Activated T-helper 2 cell treated with anti-CD3 and anti-CD28 coated beads, Interferon-gamma antibody, Interleukin-2, Interleukin-4, amounts not matched to agents 10 μg/mL and 5 μg/mL and 100 μg/mL, durations not matched to agents 14 hours and 24 hours and 36 hours (primary cell): ENCODE measurements around the gene NTRK3. TPM values are rescaled to one million over a fixed set of nuclear protein-coding genes. Genes with fewer than 3 reads are reported as not detected.

ENCODE experiments used
- DNase-seq: peaks from one replicate; pipeline ENCODE4 v3.0.0; 2021; ENCODE audit warnings: low spot score
- H3K27ac Mint-ChIP-seq: one replicate; pipeline ENCODE4 v1.8.0; 2021; ENCODE audit warnings: mixed read lengths
- H3K27me3 Mint-ChIP-seq: one replicate; pipeline ENCODE4 v1.8.0; 2021; ENCODE audit warnings: low read depth, mixed read lengths
- H3K36me3 Mint-ChIP-seq: one replicate; pipeline ENCODE4 v1.8.0; 2021; ENCODE audit warnings: low read depth, mixed read lengths
- H3K4me1 Mint-ChIP-seq: one replicate; pipeline ENCODE4 v1.8.0; 2021; ENCODE audit warnings: low read depth, mixed read lengths
- H3K4me3 Mint-ChIP-seq: one replicate; pipeline ENCODE4 v1.8.0; 2021; ENCODE audit warnings: low read depth, mild to moderate bottlenecking, moderate library complexity, mixed read lengths
- H3K9me3 Mint-ChIP-seq: one replicate; pipeline ENCODE4 v1.8.0; 2021; ENCODE audit warnings: mixed read lengths
- intact Hi-C: fragments of 100-400 bp; cut with micrococcal nuclease; formaldehyde crosslinking; loops from one replicate; pipeline ENCODE4 v1.15.1; 2023
- total RNA-seq: library from RNA; stranded (reverse); gene quantifications from 2 replicates; pipeline ENCODE4 v1.2.3, GENCODE V29; 2022

NTRK3 gene
- total RNA-seq, 1 donor from 2014 or later: 0.73 TPM

DNA sequence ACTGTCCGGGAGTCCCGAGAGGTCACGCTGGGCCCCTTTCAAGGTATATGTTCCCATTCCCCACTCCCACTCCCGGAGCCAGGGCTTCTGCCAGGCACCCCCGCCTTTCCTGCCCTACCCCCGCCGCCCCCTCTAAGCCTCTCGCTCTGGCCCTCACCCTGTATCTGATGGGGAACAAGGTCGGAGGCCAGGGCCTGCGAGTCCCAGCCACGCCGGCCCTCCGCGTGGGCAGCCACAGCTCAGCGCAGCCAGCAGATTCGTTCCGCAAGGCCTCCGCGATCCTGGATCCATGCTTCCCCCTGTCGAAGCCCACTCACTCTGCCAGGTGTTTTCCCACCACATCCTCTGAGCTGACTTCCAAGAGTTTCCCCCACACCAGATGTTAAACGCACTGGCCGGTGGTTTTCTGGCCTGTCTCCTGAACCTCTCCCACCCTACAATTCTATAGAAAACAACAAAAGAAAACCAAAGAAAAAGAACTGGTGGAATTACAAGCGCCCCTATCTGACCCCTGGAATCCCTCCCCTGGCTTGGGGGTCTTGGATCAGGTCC is 303.7 kb downstream of the NTRK3 start:
- Mint-ChIP-seq H3K27ac (no peak overlapping the region), H3K4me3 (no peak overlapping the region), H3K4me1 (no peaks in the 10 kb centered on the region), H3K9me3 (no peaks in the 10 kb centered on the region), H3K36me3 (no peaks in the 10 kb centered on the region), H3K27me3 (no peaks in the 10 kb centered on the region)
- DNase-seq: no peak
- intact Hi-C loops: no loop called here

DNA sequence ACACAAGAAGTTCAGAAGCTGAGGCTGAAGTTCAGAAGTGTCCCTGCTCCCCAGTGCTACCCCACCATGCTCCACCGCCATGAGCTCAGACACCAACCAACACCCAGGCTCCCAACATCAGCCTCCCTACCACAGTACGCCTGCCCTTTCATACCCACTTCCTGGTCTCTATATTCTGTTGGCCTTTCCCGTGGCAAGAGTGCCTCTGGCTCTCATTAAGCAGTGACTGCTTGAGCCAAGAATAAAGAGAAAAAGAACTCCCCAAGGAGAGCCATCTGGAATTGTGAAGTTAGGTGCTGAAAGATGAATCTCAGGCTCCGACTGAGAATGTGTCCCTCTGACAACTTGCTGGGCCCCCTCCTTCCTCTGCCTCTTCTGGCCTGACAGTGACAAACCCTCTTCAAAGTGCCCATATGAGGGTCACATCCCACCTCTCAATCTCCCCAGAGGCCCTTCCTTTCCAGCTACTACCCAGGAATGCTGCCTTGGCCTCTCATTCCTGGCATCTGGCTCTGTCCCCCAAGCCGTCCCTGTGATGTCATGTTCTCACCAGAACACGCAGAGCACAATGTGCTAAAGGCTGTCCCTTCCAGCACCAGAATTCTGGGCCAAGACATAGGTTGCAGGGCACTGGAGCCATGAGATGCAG is 306.8 kb downstream of the NTRK3 start:
- Mint-ChIP-seq H3K27me3 (no peaks in the 10 kb centered on the region), H3K4me3 (no peak overlapping the region), H3K4me1 (no peaks in the 10 kb centered on the region), H3K36me3 (no peaks in the 10 kb centered on the region), H3K27ac (no peak overlapping the region), H3K9me3 (no peaks in the 10 kb centered on the region)
- intact Hi-C loops: no loop called here
- no peak for DNase-seq

DNA sequence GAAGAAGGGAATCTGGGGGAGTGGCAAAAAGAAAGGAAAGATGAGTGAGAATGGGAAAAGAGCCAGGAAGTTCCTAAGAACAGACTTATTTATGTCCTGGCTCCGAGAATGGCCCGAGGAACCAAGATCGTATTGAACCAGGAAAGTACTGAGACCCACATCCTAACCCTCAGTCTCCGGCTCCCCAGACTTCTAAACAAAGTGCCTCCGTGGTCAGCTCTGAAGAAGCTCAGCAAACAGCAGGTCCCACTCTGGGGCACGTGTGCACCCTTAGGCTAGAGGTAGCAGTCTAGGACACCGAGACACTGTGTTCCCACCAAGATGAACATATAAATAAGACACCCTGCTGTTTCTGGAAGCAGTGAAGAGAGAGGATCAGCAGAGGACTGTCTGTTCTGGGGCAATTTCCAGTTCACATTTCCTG is 307.4 kb downstream of the NTRK3 start:
- Mint-ChIP-seq H3K27me3 (no peaks in the 10 kb centered on the region), H3K36me3 (no peaks in the 10 kb centered on the region), H3K9me3 (no peaks in the 10 kb centered on the region), H3K4me3 (no peak overlapping the region), H3K4me1 (no peaks in the 10 kb centered on the region), H3K27ac (no peak overlapping the region)
- intact Hi-C loops: no loop called here
- no peak for DNase-seq

DNA sequence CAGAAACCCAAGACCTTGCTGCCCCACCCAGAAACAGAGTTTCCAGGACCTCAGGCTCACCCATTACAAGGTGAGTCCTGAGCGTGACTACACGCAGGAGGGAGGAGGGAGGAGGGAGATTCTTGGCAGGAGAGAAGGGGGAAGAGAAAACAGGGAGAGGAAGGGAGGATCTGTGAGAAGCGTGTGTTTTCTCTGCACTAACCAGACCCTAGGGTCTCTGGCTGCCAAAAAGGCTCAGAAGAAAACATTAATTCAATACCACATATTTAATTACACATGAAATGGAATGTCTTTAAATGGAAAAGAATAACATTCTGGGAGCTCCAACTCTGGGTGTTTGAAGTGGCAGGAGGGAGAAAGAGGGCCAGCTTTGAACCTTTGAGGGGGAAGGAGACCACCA is 309.0 kb downstream of the NTRK3 start:
- Mint-ChIP-seq H3K27me3 (no peaks in the 10 kb centered on the region), H3K36me3 (no peaks in the 10 kb centered on the region), H3K9me3 (no peaks in the 10 kb centered on the region)

DNA sequence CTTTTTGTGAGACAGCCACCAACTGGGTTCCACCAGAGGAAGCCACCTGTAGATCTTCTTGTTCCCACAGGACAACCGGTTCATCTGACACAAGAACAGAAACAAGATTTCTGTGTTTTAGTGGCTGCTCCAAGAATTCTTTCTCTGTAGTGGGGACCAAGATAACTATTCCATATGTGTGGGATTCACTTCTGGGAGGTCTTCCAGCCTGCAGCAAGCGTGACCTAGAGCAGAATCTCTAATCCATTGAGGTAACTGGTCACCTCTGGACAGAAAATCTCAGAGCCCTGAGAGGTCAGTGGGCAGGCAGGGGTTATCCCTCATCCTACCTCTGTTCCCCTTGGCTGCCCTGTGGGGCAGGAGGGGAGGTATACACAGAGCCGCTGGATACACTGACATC is 311.3 kb downstream of the NTRK3 start:
- Mint-ChIP-seq H3K36me3 (no peaks in the 10 kb centered on the region), H3K4me1 (no peaks in the 10 kb centered on the region), H3K27me3 (no peaks in the 10 kb centered on the region), H3K4me3 (no peak overlapping the region), H3K27ac (no peak overlapping the region), H3K9me3 (no peaks in the 10 kb centered on the region)
- intact Hi-C loops: no loop called here
- DNase-seq: no peak

More for the DNA sequence above, 309.0 kb downstream of the NTRK3 start:
- no peak for DNase-seq
- Mint-ChIP-seq H3K4me3 (no peak overlapping the region), H3K4me1 (no peaks in the 10 kb centered on the region), H3K27ac (no peak overlapping the region)
- intact Hi-C loops: no loop called here

DNA sequence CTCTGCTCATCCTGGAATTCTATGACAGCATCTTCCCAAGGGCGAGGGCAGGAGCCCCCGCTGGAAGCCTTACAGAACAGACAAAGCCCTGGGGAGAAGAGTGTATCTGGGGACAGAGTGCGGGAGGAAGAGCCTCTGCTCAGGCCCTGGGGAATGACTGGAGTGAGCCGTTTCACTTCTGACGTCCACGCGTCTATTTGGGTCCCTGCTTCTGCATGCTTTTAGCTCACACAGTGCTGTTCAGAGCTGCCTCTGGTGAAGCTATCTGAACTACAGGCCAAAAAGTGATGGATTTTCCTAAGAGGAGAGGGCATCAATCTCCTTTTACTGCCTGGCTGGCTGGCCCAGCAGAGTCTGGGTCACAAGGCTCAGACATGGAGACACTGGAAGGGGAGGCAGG is 311.8 kb downstream of the NTRK3 start:
- Mint-ChIP-seq H3K4me1 (no peaks in the 10 kb centered on the region), H3K9me3 (no peaks in the 10 kb centered on the region), H3K36me3 (no peaks in the 10 kb centered on the region), H3K27ac (no peak overlapping the region), H3K4me3 (no peak overlapping the region), H3K27me3 (no peaks in the 10 kb centered on the region)
- intact Hi-C loops: no loop called here
- no peak for DNase-seq

DNA sequence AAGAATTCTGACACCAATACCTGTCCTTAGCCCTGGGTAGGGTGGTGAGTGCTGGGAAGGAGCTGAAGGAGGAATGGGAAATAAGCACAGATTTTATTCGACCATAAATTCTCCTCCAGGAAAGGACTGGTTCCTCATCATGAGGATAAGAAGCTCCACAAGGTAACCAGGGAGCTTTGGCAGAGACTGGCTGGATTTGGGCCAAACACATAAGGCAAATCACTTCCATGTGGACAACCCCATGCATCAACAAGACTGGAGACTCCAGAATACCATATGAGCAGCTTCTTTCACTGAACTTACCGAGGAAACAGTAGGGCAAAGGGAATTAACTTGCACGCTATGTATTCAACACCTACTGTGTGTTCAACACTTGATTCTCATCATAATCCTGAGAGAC is 312.5 kb downstream of the NTRK3 start:
- Mint-ChIP-seq H3K4me3 (no peak overlapping the region), H3K9me3 (no peaks in the 10 kb centered on the region), H3K27ac (no peak overlapping the region), H3K4me1 (no peaks in the 10 kb centered on the region), H3K27me3 (no peaks in the 10 kb centered on the region), H3K36me3 (no peaks in the 10 kb centered on the region)
- no peak for DNase-seq
- intact Hi-C loops: no loop called here

DNA sequence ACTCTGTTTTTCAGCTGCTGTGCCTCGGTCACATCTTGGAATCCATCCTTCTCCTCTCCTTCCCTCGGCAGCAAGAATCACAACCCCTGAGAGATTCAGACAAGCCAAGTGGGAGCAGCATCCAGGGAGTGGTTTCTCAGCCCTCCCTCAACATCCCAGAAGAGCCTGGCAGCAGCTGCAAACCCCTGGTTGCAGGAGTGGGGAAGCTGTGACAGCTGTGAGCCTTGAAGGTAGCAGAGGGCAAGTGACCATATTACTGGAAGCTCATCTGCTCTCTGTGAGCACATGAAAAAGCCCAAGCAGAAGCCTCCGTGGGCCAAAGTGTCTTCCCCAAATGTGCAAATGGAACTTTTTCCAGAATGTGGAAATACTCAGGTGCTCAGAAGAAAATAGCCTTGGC is 312.9 kb downstream of the NTRK3 start:
- no peaks in the 10 kb centered on the region for H3K9me3 Mint-ChIP-seq
- no peak overlapping the region for H3K27ac Mint-ChIP-seq
- no peak overlapping the region for H3K4me3 Mint-ChIP-seq
- H3K4me1 Mint-ChIP-seq: no peaks in the 10 kb centered on the region
- intact Hi-C loops: no loop called here
- no peak for DNase-seq
- H3K27me3 Mint-ChIP-seq: no peaks in the 10 kb centered on the region
- H3K36me3 Mint-ChIP-seq: no peaks in the 10 kb centered on the region

DNA sequence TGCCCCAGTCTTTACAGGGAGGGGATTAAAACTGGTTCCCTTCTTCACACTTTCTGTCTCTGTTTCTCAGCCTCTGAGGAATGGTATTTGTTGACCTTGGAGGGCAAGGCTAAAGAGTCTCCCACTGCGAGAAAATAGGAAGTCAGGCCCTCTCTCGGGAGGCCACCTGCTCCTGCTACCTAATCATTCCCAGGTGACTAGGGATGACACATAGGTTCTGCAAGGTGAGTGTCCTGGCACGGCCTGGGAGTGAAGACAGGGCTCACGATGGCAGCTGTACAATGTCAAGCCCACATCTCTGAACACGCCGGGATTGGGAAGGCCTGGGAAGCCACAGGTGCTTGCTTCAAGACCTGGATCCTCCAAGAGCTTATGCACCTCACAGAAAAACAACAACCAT is 314.2 kb downstream of the NTRK3 start:
- intact Hi-C loops: no loop called here
- Mint-ChIP-seq H3K27me3 (peaks cover 2% of the 10 kb centered on the region), H3K36me3 (no peaks in the 10 kb centered on the region), H3K9me3 (no peaks in the 10 kb centered on the region), H3K4me1 (no peaks in the 10 kb centered on the region), H3K4me3 (no peak overlapping the region), H3K27ac (no peak overlapping the region)
- no peak for DNase-seq

DNA sequence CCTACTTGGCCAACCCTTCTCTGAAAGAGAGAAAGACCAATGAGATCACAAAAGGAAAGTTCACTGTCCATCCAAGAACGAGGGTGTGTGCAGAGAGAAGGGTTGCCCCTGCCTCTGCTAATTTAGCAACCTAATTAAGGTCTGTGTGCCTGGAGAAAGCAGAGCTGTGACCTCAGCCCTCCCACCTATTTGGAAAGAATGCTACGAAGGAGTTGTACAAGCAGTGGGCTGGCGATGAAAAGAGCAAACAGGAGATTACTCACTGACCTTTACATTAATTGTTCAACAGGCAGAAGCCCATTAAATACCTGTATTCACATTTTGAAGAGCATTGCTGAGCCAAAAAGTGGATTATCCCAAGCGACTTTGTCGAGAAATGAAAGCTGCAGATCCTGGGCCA is 314.9 kb downstream of the NTRK3 start:
- H3K36me3 Mint-ChIP-seq: no peaks in the 10 kb centered on the region
- DNase-seq: no peak
- H3K27ac Mint-ChIP-seq: no peak overlapping the region
- peaks cover 2% of the 10 kb centered on the region for H3K27me3 Mint-ChIP-seq
- no peak overlapping the region for H3K4me3 Mint-ChIP-seq
- no peaks in the 10 kb centered on the region for H3K4me1 Mint-ChIP-seq
- no peaks in the 10 kb centered on the region for H3K9me3 Mint-ChIP-seq
- intact Hi-C loops: no loop called here

DNA sequence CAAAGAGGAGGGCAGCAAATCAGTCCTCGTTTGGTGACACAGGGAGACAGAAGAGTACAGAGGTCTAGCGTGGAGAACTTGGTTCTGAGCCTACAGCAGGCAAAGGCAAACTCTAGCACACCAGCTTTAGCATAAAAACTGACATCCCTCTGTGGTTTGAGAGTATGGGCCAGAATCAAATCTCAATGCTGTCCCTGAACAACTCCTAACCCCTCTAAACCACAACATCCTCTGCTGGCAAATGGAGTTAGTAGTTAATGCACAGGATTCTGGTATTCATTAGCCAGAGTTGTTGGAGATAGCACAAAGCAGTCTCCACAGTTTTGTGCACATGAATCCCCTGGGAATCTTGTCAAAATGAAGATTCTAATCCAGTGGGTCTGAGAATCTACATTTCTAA is 315.8 kb downstream of the NTRK3 start:
- Mint-ChIP-seq H3K4me1 (no peaks in the 10 kb centered on the region), H3K36me3 (no peaks in the 10 kb centered on the region), H3K27me3 (peaks cover 2% of the 10 kb centered on the region), H3K27ac (no peak overlapping the region), H3K4me3 (no peak overlapping the region), H3K9me3 (no peaks in the 10 kb centered on the region)
- intact Hi-C loops: no loop called here
- no peak for DNase-seq

DNA sequence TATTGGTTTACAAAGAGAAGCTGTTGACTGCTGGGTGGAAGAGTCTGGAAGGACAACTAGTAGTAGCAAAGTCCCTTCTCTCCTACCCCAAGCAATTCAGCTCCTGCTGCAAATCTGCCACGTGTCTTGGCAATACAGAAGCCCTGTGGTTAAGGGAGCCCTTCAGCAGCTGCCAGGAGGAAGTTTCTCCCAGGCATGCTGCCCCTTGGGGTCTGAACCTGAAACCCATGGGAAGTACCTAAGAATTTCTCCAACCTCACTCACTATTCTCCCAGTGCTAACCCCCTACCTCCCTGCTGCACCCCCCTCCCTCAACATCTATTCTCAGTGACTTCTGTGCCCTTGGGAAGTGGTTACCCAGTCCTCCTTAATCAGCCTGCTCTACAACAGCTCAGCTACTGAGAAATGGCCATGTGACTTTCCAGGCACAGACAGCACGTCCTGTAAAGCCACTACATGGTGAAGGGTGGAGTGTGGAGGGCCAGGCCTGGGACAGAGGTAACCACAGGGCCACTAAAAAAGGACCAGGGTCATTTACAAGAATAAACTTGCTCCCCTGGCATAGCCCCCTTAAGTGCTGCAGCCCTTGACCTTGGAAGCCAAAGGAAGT is 316.6 kb downstream of the NTRK3 start:
- Mint-ChIP-seq H3K4me3 (no peak overlapping the region), H3K4me1 (no peaks in the 10 kb centered on the region), H3K9me3 (no peaks in the 10 kb centered on the region), H3K27ac (no peak overlapping the region), H3K36me3 (no peaks in the 10 kb centered on the region), H3K27me3 (peaks cover 2% of the 10 kb centered on the region)
- intact Hi-C loops: no loop called here
- DNase-seq: no peak

DNA sequence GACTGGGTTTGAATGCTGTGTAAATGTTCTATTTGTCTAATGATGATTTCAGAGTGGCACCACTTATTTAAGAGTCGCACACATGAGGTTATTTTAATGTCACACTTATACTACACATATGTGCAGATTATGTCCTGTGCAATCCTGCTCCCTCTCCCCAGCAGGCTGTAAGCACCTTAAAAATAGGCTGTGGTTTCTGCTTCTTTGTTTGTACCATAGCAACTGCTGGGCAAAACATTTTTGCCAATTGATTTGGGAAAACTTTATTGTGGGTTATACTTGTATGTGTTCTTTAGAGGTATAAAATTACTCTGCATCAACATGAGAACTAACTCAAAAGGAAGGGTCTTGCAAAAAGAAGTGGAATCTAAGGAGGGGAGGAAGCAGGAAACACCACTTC is 318.5 kb downstream of the NTRK3 start:
- Mint-ChIP-seq H3K27me3 (peaks cover 2% of the 10 kb centered on the region), H3K9me3 (no peaks in the 10 kb centered on the region), H3K27ac (no peak overlapping the region), H3K4me1 (no peaks in the 10 kb centered on the region), H3K4me3 (no peak overlapping the region), H3K36me3 (no peaks in the 10 kb centered on the region)
- no peak for DNase-seq
- intact Hi-C loops: no loop called here
